Measurements from ENCODE around the gene PDE4D. TPM values are rescaled to one million over a fixed set of nuclear protein-coding genes. Genes with fewer than 3 reads are reported as not detected.

Gene PDE4D
- total RNA-seq, 4 donors from 2014 or later: 6.0 to 36.2 (median 10.0) TPM

- DNase-seq: no peak
- TF ChIP-seq POLR2A (IDR thresholded peaks at IDR 0.05) (no peak), CTCF (IDR thresholded peaks at IDR 0.05) (no peak)
- Histone ChIP-seq H3K4me3 (no peak overlapping the region), H3K9me3 (no peaks in the 10 kb centered on the region), H3K27me3 (no peaks in the 10 kb centered on the region), H3K4me1 (no peaks in the 10 kb centered on the region), H3K27ac (no peak overlapping the region), H3K36me3 (no peaks in the 10 kb centered on the region)
- 100% methylated on average over 1 of the region's 2 CpGs for WGBS, 2 donors
- intact Hi-C loops (cut with DNase I): no loop called here
These were observed 943.3 kb downstream of the PDE4D start for GRCh38 chr5:58950224-58950623.

- TF ChIP-seq CTCF (IDR thresholded peaks at IDR 0.05) (no peak), POLR2A (IDR thresholded peaks at IDR 0.05) (no peak)
- Histone ChIP-seq H3K4me3 (no peak overlapping the region), H3K9me3 (no peaks in the 10 kb centered on the region), H3K27ac (no peak overlapping the region), H3K4me1 (no peaks in the 10 kb centered on the region), H3K36me3 (no peaks in the 10 kb centered on the region), H3K27me3 (no peaks in the 10 kb centered on the region)
- 0 to 46% methylated on average over 1 of the region's 1 CpG for WGBS, 2 donors
- no peak for DNase-seq
- intact Hi-C loops (cut with DNase I): no loop called here
These were observed 947.3 kb downstream of the PDE4D start for GRCh38 chr5:58946230-58946629.

- WGBS, 2 donors: 85 to 87% methylated on average over 1 of the region's 1 CpG
- Histone ChIP-seq H3K36me3 (no peaks in the 10 kb centered on the region), H3K4me1 (no peaks in the 10 kb centered on the region), H3K27ac (no peak overlapping the region), H3K9me3 (no peaks in the 10 kb centered on the region), H3K27me3 (no peaks in the 10 kb centered on the region), H3K4me3 (no peak overlapping the region)
- intact Hi-C loops (cut with DNase I): no loop called here
- no peak for TF ChIP-seq POLR2A (IDR thresholded peaks at IDR 0.05)
- no peak for TF ChIP-seq CTCF (IDR thresholded peaks at IDR 0.05)
- no peak for DNase-seq
These were observed 949.3 kb downstream of the PDE4D start for GRCh38 chr5:58944221-58944620.

GRCh38 chr5:58940446-58940845, 953.1 kb downstream of the PDE4D start:
- no peak for TF ChIP-seq POLR2A (IDR thresholded peaks at IDR 0.05)
- TF ChIP-seq CTCF (IDR thresholded peaks at IDR 0.05): no peak
- Histone ChIP-seq H3K27ac (no peak overlapping the region), H3K27me3 (no peaks in the 10 kb centered on the region), H3K4me3 (no peak overlapping the region), H3K9me3 (no peaks in the 10 kb centered on the region), H3K4me1 (no peaks in the 10 kb centered on the region), H3K36me3 (no peaks in the 10 kb centered on the region)
- DNase-seq: no peak
- intact Hi-C loops (cut with DNase I): no loop called here
- WGBS, 2 donors: 66 to 73% methylated on average over 2 of the region's 2 CpGs

- no peaks in the 10 kb centered on the region for H3K9me3 ChIP-seq
- intact Hi-C loops (cut with DNase I): no loop called here
- no peaks in the 10 kb centered on the region for H3K4me1 ChIP-seq
- no peak overlapping the region for H3K27ac ChIP-seq
- H3K4me3 ChIP-seq: no peak overlapping the region
- no peaks in the 10 kb centered on the region for H3K36me3 ChIP-seq
- H3K27me3 ChIP-seq: no peaks in the 10 kb centered on the region
- no peak for DNase-seq
- WGBS, 2 donors: 95% methylated on average over 1 of the region's 1 CpG
- TF ChIP-seq CTCF (IDR thresholded peaks at IDR 0.05) (no peak), POLR2A (IDR thresholded peaks at IDR 0.05) (no peak)
These were observed 953.9 kb downstream of the PDE4D start for GRCh38 chr5:58939664-58940063.

Measured in esophagus squamous epithelium (tissue), 5 donors.